Frontal cortex (tissue), 4 donors: ENCODE results near the gene EXOC4. TPM values are rescaled to one million over a fixed set of nuclear protein-coding genes. Genes with fewer than 3 reads are reported as not detected.

ENCODE experiments used
- DNase-seq, 2 donors: peaks; one replicate each; pipeline ENCODE4 v3.0.0; 2012; ENCODE audit warnings: low spot score in 2 of 2
- FAIRE-seq: peaks from 2 replicates; lab custom pipeline; 2012; peaks lifted over from hg19 to GRCh38; lab: Jason Lieb, UNC
- total RNA-seq: library from RNA; depleted of rRNA; stranded (reverse); fragments of >200 nt; gene quantifications from one replicate; pipeline ENCODE4 v1.2.3, GENCODE V29; 2014
- donor health status: control.
- donor health status: control.
- donor health status: control.

Gene EXOC4
- total RNA-seq, 1 donor from 2014 or later = 286 TPM

GRCh38 chr7:133355325-133355708 is 102.4 kb downstream of the EXOC4 start:
- no peak for FAIRE-seq
- no peak for DNase-seq

GRCh38 chr7:133355822-133356221 is 102.9 kb downstream of the EXOC4 start:
- FAIRE-seq = no peak
- DNase-seq = no peak

- no peak for DNase-seq
These were observed 105.8 kb downstream of the EXOC4 start for GRCh38 chr7:133358708-133359107.

GRCh38 chr7:133359449-133359848 is 106.6 kb downstream of the EXOC4 start:
- FAIRE-seq (no peak), DNase-seq (no peak)

More at GRCh38 chr7:133358708-133359107, 105.8 kb downstream of the EXOC4 start:
- FAIRE-seq = no peak

GRCh38 chr7:133360201-133360600 is 107.3 kb downstream of the EXOC4 start:
- no peak for DNase-seq
- FAIRE-seq = no peak

GRCh38 chr7:133361806-133362205 is 108.9 kb downstream of the EXOC4 start:
- FAIRE-seq = no peak
- no peak for DNase-seq

GRCh38 chr7:133364959-133365690 is 112.2 kb downstream of the EXOC4 start:
- no peak for DNase-seq
- FAIRE-seq = no peak

- DNase-seq (no peak), FAIRE-seq (no peak)
These were observed 113.0 kb downstream of the EXOC4 start for GRCh38 chr7:133365917-133366316.

- FAIRE-seq = no peak
- DNase-seq = no peak
These were observed 114.7 kb downstream of the EXOC4 start for GRCh38 chr7:133367561-133367960.

GRCh38 chr7:133369130-133369529 is 116.3 kb downstream of the EXOC4 start:
- DNase-seq (no peak), FAIRE-seq (no peak)

- no peak for FAIRE-seq
- no peak for DNase-seq
These were observed 118.7 kb downstream of the EXOC4 start for GRCh38 chr7:133371616-133372015.

GRCh38 chr7:133372337-133372736 is 119.5 kb downstream of the EXOC4 start:
- FAIRE-seq (no peak), DNase-seq (no peak)

GRCh38 chr7:133376514-133376913 is 123.6 kb downstream of the EXOC4 start:
- DNase-seq = no peak
- FAIRE-seq = no peak

- DNase-seq (no peak), FAIRE-seq (no peak)
These were observed 129.1 kb downstream of the EXOC4 start for GRCh38 chr7:133381965-133382364.

GRCh38 chr7:133382775-133383559 is 130.1 kb downstream of the EXOC4 start:
- DNase-seq = no peak
- FAIRE-seq = no peak

GRCh38 chr7:133386205-133386604 is 133.3 kb downstream of the EXOC4 start:
- DNase-seq (no peak), FAIRE-seq (no peak)

GRCh38 chr7:133389727-133390126 is 136.8 kb downstream of the EXOC4 start:
- FAIRE-seq = no peak
- no peak for DNase-seq

GRCh38 chr7:133391206-133391605 is 138.3 kb downstream of the EXOC4 start:
- no peak for DNase-seq
- no peak for FAIRE-seq

GRCh38 chr7:133394369-133394768 is 141.5 kb downstream of the EXOC4 start:
- FAIRE-seq (no peak), DNase-seq (no peak)

- DNase-seq = no peak
- FAIRE-seq = no peak
These were observed 142.7 kb downstream of the EXOC4 start for GRCh38 chr7:133395551-133395950.

- DNase-seq (no peak), FAIRE-seq (no peak)
These were observed 145.6 kb downstream of the EXOC4 start for GRCh38 chr7:133398506-133398905.
